Measurements from ENCODE around the gene SOWAHB.

DNA sequence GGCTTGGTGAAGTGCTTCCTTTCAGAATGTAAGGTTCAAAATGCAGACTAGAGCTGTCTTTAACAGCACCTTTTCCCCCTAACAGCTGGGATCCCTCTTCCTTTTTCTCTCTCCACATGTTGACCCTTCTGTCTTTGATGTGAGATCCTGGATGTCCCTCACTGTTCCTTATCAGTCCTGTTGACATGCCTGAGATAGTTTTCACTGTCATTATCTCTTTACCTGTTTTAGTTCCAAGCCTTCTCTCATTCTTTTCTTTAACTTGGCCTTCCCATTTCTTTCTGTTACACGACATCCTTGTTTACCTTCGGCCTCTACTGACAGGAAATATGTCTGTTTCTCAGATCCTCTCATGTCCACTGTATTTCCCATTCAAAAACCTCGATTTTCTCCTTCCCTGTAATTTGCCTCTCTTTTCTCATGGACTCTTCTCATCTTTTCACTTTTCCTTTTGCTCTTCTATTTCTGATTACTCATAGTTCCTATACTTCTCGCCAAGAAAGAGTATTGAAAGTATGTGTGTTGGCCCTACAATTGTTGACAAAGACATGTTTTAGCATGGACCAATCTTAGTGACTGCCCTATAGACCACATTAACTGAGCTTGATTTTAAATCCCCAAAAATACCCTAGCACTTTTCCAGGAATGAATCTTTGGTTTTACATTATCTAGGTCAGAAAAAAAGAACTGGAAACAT lies 1.2 kb upstream of the SOWAHB start:
- TF ChIP-seq, protein P1, sequence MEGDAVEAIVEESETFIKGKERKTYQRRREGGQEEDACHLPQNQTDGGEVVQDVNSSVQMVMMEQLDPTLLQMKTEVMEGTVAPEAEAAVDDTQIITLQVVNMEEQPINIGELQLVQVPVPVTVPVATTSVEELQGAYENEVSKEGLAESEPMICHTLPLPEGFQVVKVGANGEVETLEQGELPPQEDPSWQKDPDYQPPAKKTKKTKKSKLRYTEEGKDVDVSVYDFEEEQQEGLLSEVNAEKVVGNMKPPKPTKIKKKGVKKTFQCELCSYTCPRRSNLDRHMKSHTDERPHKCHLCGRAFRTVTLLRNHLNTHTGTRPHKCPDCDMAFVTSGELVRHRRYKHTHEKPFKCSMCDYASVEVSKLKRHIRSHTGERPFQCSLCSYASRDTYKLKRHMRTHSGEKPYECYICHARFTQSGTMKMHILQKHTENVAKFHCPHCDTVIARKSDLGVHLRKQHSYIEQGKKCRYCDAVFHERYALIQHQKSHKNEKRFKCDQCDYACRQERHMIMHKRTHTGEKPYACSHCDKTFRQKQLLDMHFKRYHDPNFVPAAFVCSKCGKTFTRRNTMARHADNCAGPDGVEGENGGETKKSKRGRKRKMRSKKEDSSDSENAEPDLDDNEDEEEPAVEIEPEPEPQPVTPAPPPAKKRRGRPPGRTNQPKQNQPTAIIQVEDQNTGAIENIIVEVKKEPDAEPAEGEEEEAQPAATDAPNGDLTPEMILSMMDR (IDR thresholded peaks at IDR 0.05; ENCODE audit: poor library complexity, severe bottlenecking): no peak
- TF ChIP-seq EZH2 (IDR thresholded peaks at IDR 0.05; ENCODE audit: borderline replicate concordance, insufficient read depth, low read length, poor library complexity, severe bottlenecking) (no peak), MXI1 (conservative IDR thresholded peaks at IDR 0.05; ENCODE audit: poor library complexity, severe bottlenecking) (no peak), SMC3 (conservative IDR thresholded peaks at IDR 0.05; ENCODE audit: poor library complexity) (no peak), RAD21 (conservative IDR thresholded peaks at IDR 0.05) (no peak)
